ENCODE measurements around the gene DBH.
A peak's percentile ranks its signal among the peaks of the same experiment; 100 is the strongest.

The DBH gene

GRCh38 chr9:133700819-133701320 lies 64.7 kb downstream of the DBH start:
- DNase-seq (ENCODE audit: low read depth, low spot score), result no peak

GRCh38 chr9:133701321-133701980 lies 65.3 kb downstream of the DBH start:
- no peak for DNase-seq (ENCODE audit: low read depth, low spot score)

GRCh38 chr9:133701981-133702797 lies 66.0 kb downstream of the DBH start:
- peak; percentile 55 for DNase-seq (ENCODE audit: low read depth, low spot score)

GRCh38 chr9:133702798-133703590 lies 66.8 kb downstream of the DBH start:
- DNase-seq (ENCODE audit: low read depth, low spot score), result no peak

- no peak for DNase-seq (ENCODE audit: low read depth, low spot score)
Observed at GRCh38 chr9:133703591-133704399, 67.6 kb downstream of the DBH start.

GRCh38 chr9:133704711-133705181 lies 68.6 kb downstream of the DBH start:
- no peak for DNase-seq (ENCODE audit: low read depth, low spot score)

- DNase-seq (ENCODE audit: low read depth, low spot score), result no peak
Observed at GRCh38 chr9:133705576-133705975, 69.4 kb downstream of the DBH start.

GRCh38 chr9:133706307-133707050 lies 70.3 kb downstream of the DBH start:
- no peak for DNase-seq (ENCODE audit: low read depth, low spot score)

- DNase-seq (ENCODE audit: low read depth, low spot score), result peak; percentile 44
Observed at GRCh38 chr9:133707065-133707762, 71.1 kb downstream of the DBH start.

- DNase-seq (ENCODE audit: low read depth, low spot score), result no peak
Observed at GRCh38 chr9:133707763-133708245, 71.6 kb downstream of the DBH start.

GRCh38 chr9:133708246-133709014 lies 72.3 kb downstream of the DBH start:
- no peak for DNase-seq (ENCODE audit: low read depth, low spot score)

Measured in astrocyte of the hippocampus (primary cell).